ENCODE results near the gene OSBPL3.

OSBPL3 gene

GRCh38 chr7:24967696-24968095 is 12.3 kb downstream of the OSBPL3 start:
- CTCF ChIA-PET: no interaction called here
- H3K4me1 ChIP-seq (ENCODE audit: control insufficient read depth, insufficient read depth, low read length): peaks cover 24% of the 10 kb centered on the region
- TF ChIP-seq ZNF585B (tag by site-specific recombination; IDR thresholded peaks at IDR 0.05) (no peak), ZBTB17 (tag by site-specific recombination; IDR thresholded peaks at IDR 0.05) (peak; percentile 31; the same call in 1 of the 2 replicates), ELK4 (IDR thresholded peaks at IDR 0.05; ENCODE audit: borderline replicate concordance, low read depth, low read length) (no peak)
- no peaks in the 10 kb centered on the region for H3K9me3 ChIP-seq (ENCODE audit: control insufficient read depth, insufficient read depth, low read depth, low read length)
- POLR2A ChIA-PET: no interaction called here
- no peak overlapping the region for H3K4me3 ChIP-seq (ENCODE audit: low read depth, low read length)
- H3K36me3 ChIP-seq (ENCODE audit: control insufficient read depth in 2 of 2, insufficient read depth in 1 of 2, low read length in 2 of 2): no peaks in the 10 kb centered on the region
- no peak overlapping the region for H3K27ac ChIP-seq (ENCODE audit: extremely low read depth, low read depth, low read length)

- Histone ChIP-seq H3K36me3 (ENCODE audit: control insufficient read depth in 2 of 2, insufficient read depth in 1 of 2, low read length in 2 of 2) (no peaks in the 10 kb centered on the region), H3K9me3 (ENCODE audit: control insufficient read depth, insufficient read depth, low read depth, low read length) (no peaks in the 10 kb centered on the region), H3K27ac (ENCODE audit: extremely low read depth, low read depth, low read length) (no peak overlapping the region), H3K4me1 (ENCODE audit: control insufficient read depth, insufficient read depth, low read length) (peaks cover 19% of the 10 kb centered on the region), H3K4me3 (ENCODE audit: low read depth, low read length) (no peak overlapping the region)
- POLR2A ChIA-PET: no interaction called here
- TF ChIP-seq ZBTB1 (tag by site-specific recombination; IDR thresholded peaks at IDR 0.05) (no peak), ZBTB11 (tag by site-specific recombination; conservative IDR thresholded peaks at IDR 0.05; ENCODE audit: low read depth) (no peak), CTCF (tag by site-specific recombination; IDR thresholded peaks at IDR 0.05) (no peak)
- CTCF ChIA-PET: interaction anchor here (0.6 to 0.7 kb wide), 2 partner anchors 13 to 676 kb away, joined by 3 to 5 read pairs; partner anchors contain the start of gene OSBPL3
Measured at GRCh38 chr7:24966802-24967201, 13.2 kb downstream of the OSBPL3 start.

GRCh38 chr7:24965831-24966708 is 13.9 kb downstream of the OSBPL3 start:
- ChIA-PET POLR2A (no interaction called here), CTCF (interaction anchor here (0.6 to 0.7 kb wide), 3 partner anchors 13 to 676 kb away, joined by 3 to 5 read pairs (median 3); partner anchors contain the start of gene OSBPL3)
- Histone ChIP-seq H3K4me3 (ENCODE audit: low read depth, low read length) (no peak overlapping the region), H3K9me3 (ENCODE audit: control insufficient read depth, insufficient read depth, low read depth, low read length) (no peaks in the 10 kb centered on the region), H3K27ac (ENCODE audit: extremely low read depth, low read depth, low read length) (no peak overlapping the region), H3K36me3 (ENCODE audit: control insufficient read depth in 2 of 2, insufficient read depth in 1 of 2, low read length in 2 of 2) (no peaks in the 10 kb centered on the region), H3K4me1 (ENCODE audit: control insufficient read depth, insufficient read depth, low read length) (peaks cover 13% of the 10 kb centered on the region)
- TF ChIP-seq KLF1 (tag by site-specific recombination; IDR thresholded peaks at IDR 0.05) (peak; percentile 72), ZNF704 (tag by site-specific recombination; IDR thresholded peaks at IDR 0.05) (no peak)

All from HEK293 (cell line).